Effector CD4-positive, alpha-beta T cell (primary cell): Measurements from ENCODE around the gene RNF225.
"Not testable (repeated sequence)": the region's sequence is repeated elsewhere in the genome, so short reads cannot be mapped to it uniquely, and the experiment has no call there.

ENCODE experiments used
- DNase-seq: peaks from one replicate; pipeline ENCODE4 v3.0.0-alpha.2; 2020

The RNF225 gene

GRCh38 chr19:58409010-58409790 lies 13.7 kb downstream of the RNF225 start:
- DNase-seq, result no peak

- DNase-seq, result no peak
These were observed 21.1 kb downstream of the RNF225 start for GRCh38 chr19:58416604-58417003.

- DNase-seq, result no peak
These were observed 21.6 kb downstream of the RNF225 start for GRCh38 chr19:58417071-58417470.

GRCh38 chr19:58428617-58429016 lies 33.2 kb downstream of the RNF225 start:
- no peak for DNase-seq

GRCh38 chr19:58429745-58430144 lies 34.3 kb downstream of the RNF225 start:
- no peak for DNase-seq

GRCh38 chr19:58434217-58434616 lies 38.8 kb downstream of the RNF225 start:
- DNase-seq, result no peak

GRCh38 chr19:58439576-58440554 lies 44.4 kb downstream of the RNF225 start, which contains the start of gene ZNF132:
ZNF132 (minus strand) TSS chr19:58440153; CDS start chr19:58439821, 332 bp downstream.
- DNase-seq, result peak; percentile 92

- no peak for DNase-seq
These were observed 45.1 kb downstream of the RNF225 start for GRCh38 chr19:58440556-58440955.

- not testable (repeated sequence) for DNase-seq
These were observed 47.5 kb downstream of the RNF225 start for GRCh38 chr19:58442986-58443385.
